Gastrocnemius medialis (tissue), 4 donors: ENCODE measurements around the gene TNFAIP8. TPM values are rescaled to one million over a fixed set of nuclear protein-coding genes. Genes with fewer than 3 reads are reported as not detected.

Experiments used
- ATAC-seq, 2 donors: fragments of 150-250 bp; one replicate each; pipeline ENCODE4 v1.9.1; 2016
- DNase-seq, 2 donors: peaks; one replicate each; pipeline ENCODE4 v3.0.0-alpha.2; 2019
- H3K27ac ChIP-seq, 4 donors: fragments of 200-600 bp; sonication (generic); 1 replicate in 1 of 4; 2 replicates in 3 of 4; pipeline ENCODE4 v1.5.1; 2016 to 2018; ENCODE audit warnings: mild to moderate bottlenecking in 2 of 4, moderate library complexity in 1 of 4
- H3K27me3 ChIP-seq, 3 donors: fragments of 200-600 bp; sonication (generic) in 2 of 3; 1 replicate in 1 of 3; 2 replicates in 2 of 3; pipeline versions ENCODE4 v1.5.1 to v1.6.0; 2016 to 2019; ENCODE audit warnings: mild to moderate bottlenecking in 1 of 3, moderate library complexity in 1 of 3
- H3K36me3 ChIP-seq, 2 donors: fragments of 200-600 bp; sonication (generic) in 1 of 2; one replicate each; pipeline ENCODE4 v1.5.1; 2017 to 2018
- H3K4me1 ChIP-seq, 2 donors: fragments of 200-600 bp; sonication (generic) in 1 of 2; one replicate each; pipeline ENCODE4 v1.5.1; 2016 to 2017; ENCODE audit warnings: mild to moderate bottlenecking in 2 of 2
- H3K4me3 ChIP-seq, 4 donors: fragments of 200-600 bp; sonication (generic) in 3 of 4; 1 replicate in 1 of 4; 2 replicates in 3 of 4; pipeline ENCODE4 v1.5.1; 2016 to 2019; ENCODE audit warnings: mild to moderate bottlenecking in 2 of 4
- H3K9me3 ChIP-seq, 3 donors: fragments of 200-600 bp; sonication (generic) in 2 of 3; 1 replicate in 1 of 3; 2 replicates in 2 of 3; pipeline ENCODE4 v1.5.1; 2016 to 2019
- POLR2A ChIP-seq, 2 donors: fragments of 450-650 bp; IDR thresholded peaks; one replicate each; pipeline ENCODE4 v1.6.1; 2017; ENCODE audit warnings: antibody characterized with exemption in 2 of 2, mild to moderate bottlenecking in 2 of 2, moderate library complexity in 2 of 2
- in situ Hi-C, 4 donors: fragments of 200-750 bp; cut with MboI; loops; one replicate each; pipeline versions ENCODE4 v1.15.0 to v1.8.0; 2017; ENCODE audit warnings: low sequenced_read_pairs in 4 of 4
- intact Hi-C: fragments of 100-400 bp; cut with DNase I; formaldehyde crosslinking; loops from one replicate; pipeline ENCODE4 v1.15.1; 2023; ENCODE audit warnings: low total_unique reads
- total RNA-seq, 4 donors: library from RNA; depleted of rRNA; stranded (reverse); fragments of >200 nt; gene quantifications; one replicate each; pipeline versions ENCODE4 v1.1.0 to v1.2.3, GENCODE V29; 2016
- TF ChIP-seq, protein P1 (sequence below), 5 experiments: fragments of 450-650 bp in 3 of 5; fragments of 200-600 bp in 2 of 5; sonication (generic) in 2 of 5; IDR thresholded peaks in 4 of 5; conservative IDR thresholded peaks in 1 of 5; 1 replicate in 4 of 5; 2 replicates in 1 of 5; pipeline ENCODE4 v1.5.1; 2016 to 2019; ENCODE audit warnings: antibody characterized with exemption in 5 of 5, mild to moderate bottlenecking in 3 of 5, moderate library complexity in 3 of 5

The TNFAIP8 gene
- total RNA-seq, 4 donors from 2014 or later, result 0.20 to 5.8 (median 2.0) TPM

DNA sequence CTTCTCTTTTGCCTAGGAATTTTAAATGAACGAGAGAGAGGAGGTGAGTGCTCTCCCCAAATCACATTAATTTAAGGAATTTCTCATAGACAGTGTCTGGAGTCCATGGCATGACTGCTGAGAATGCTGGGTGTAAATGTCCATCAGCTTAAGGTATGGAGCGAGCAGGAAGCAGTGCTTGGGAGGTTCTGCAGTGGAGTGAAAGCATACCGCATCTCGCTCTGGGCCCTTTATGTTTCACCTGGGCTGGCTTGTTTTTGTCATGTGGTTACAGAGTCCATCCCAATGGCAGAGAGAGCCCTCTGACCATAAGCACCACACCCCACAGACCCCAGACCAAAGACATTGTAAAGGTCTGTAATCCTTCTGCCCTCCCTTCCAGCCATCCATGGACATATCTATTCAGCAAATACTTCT, 20.6 kb upstream of the TNFAIP8 start:
- Histone ChIP-seq H3K27ac (no peak overlapping the region), H3K9me3 (no peaks in the 10 kb centered on the region), H3K36me3 (no peaks in the 10 kb centered on the region), H3K4me3 (no peak overlapping the region), H3K27me3 (no peaks in the 10 kb centered on the region), H3K4me1 (peaks cover 3 to 6% of the 10 kb centered on the region in 2 donors)
- in situ Hi-C loops (no loop called here), intact Hi-C loops (loop anchor here (5.0 kb wide), 1 partner anchor 348 kb away; the partner anchor contains the start of gene DTWD2)
- ATAC-seq (no peak), DNase-seq (no peak)
- no peak for TF ChIP-seq POLR2A (IDR thresholded peaks at IDR 0.05)

DNA sequence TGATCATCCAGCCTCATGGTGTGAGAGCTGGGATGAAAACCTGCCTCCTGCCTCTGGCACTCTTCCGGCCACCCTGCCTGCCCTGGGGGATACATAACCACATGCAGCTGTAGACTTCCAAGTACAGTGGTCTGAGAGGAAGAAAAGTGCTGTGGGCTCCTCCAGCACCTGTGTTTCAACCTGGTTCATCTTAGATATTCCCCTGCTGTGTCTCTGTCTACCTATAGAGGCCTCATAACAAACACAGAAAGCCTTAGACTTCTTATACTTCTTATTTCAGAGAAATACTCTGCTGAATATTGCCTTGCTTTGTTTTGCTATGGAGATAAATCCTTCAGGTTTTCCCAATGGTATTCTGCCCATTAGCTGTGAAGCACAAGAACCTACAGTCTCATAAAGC, 19.6 kb upstream of the TNFAIP8 start:
- Histone ChIP-seq H3K9me3 (no peaks in the 10 kb centered on the region), H3K4me1 (peaks cover 3 to 6% of the 10 kb centered on the region in 2 donors), H3K4me3 (no peak overlapping the region), H3K27ac (no peak overlapping the region), H3K36me3 (no peaks in the 10 kb centered on the region), H3K27me3 (no peaks in the 10 kb centered on the region)
- DNase-seq (no peak), ATAC-seq (no peak)
- in situ Hi-C loops, result no loop called here
- intact Hi-C loops, result loop anchor here (5.0 kb wide), 1 partner anchor 349 kb away; the partner anchor contains the start of gene DTWD2
- TF ChIP-seq, protein P1, sequence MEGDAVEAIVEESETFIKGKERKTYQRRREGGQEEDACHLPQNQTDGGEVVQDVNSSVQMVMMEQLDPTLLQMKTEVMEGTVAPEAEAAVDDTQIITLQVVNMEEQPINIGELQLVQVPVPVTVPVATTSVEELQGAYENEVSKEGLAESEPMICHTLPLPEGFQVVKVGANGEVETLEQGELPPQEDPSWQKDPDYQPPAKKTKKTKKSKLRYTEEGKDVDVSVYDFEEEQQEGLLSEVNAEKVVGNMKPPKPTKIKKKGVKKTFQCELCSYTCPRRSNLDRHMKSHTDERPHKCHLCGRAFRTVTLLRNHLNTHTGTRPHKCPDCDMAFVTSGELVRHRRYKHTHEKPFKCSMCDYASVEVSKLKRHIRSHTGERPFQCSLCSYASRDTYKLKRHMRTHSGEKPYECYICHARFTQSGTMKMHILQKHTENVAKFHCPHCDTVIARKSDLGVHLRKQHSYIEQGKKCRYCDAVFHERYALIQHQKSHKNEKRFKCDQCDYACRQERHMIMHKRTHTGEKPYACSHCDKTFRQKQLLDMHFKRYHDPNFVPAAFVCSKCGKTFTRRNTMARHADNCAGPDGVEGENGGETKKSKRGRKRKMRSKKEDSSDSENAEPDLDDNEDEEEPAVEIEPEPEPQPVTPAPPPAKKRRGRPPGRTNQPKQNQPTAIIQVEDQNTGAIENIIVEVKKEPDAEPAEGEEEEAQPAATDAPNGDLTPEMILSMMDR (IDR thresholded peaks at IDR 0.05 in 4 of 5, conservative IDR thresholded peaks at IDR 0.05 in 1 of 5), result no peak
- no peak for TF ChIP-seq POLR2A (IDR thresholded peaks at IDR 0.05)

DNA sequence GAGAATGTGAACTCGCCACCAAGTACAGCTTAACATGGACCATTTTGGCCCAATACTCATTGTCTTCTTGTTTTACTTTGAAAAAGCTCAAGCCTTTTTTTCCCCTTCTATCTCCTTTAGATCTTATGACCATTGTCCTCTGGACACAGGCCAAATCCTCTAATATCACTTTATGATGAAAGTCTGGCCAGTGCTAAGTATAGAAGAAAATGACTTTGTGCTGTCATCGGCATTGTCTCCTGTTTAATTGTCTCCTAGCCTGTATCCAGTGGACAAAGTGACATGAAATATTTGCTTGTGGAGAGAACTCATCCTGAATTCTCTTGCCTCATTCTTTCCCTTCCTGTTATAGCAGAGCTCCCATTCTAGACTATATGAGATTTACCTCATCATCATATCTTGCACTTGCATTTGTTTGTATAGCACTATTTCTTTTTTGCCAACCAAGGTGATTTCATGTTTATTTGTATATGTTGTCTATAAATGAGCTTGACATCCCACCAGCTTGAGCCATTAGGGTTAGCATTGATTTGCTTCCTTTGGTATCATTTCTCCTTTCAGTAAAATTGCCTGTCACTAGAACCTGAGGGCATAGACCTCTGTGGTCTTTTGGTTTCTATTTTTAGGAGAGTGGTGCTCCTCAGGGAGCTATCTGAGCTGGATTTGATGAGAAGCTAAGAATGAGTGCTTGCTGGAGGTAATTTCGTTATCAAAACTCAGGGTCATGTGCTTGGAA, 18.8 kb upstream of the TNFAIP8 start:
- in situ Hi-C loops, result no loop called here
- TF ChIP-seq, protein P1 (IDR thresholded peaks at IDR 0.05 in 4 of 5, conservative IDR thresholded peaks at IDR 0.05 in 1 of 5), result no peak
- TF ChIP-seq POLR2A (IDR thresholded peaks at IDR 0.05), result no peak
- H3K27me3 ChIP-seq, result no peaks in the 10 kb centered on the region
- ATAC-seq (no peak), DNase-seq (no peak)
- H3K9me3 ChIP-seq, result no peaks in the 10 kb centered on the region
- peaks cover 3 to 6% of the 10 kb centered on the region in 2 donors for H3K4me1 ChIP-seq
- H3K4me3 ChIP-seq, result no peak overlapping the region
- H3K36me3 ChIP-seq, result no peaks in the 10 kb centered on the region
- no peak overlapping the region for H3K27ac ChIP-seq
- intact Hi-C loops, result loop anchor here (5.0 kb wide), 1 partner anchor 350 kb away; the partner anchor contains the start of gene DTWD2

DNA sequence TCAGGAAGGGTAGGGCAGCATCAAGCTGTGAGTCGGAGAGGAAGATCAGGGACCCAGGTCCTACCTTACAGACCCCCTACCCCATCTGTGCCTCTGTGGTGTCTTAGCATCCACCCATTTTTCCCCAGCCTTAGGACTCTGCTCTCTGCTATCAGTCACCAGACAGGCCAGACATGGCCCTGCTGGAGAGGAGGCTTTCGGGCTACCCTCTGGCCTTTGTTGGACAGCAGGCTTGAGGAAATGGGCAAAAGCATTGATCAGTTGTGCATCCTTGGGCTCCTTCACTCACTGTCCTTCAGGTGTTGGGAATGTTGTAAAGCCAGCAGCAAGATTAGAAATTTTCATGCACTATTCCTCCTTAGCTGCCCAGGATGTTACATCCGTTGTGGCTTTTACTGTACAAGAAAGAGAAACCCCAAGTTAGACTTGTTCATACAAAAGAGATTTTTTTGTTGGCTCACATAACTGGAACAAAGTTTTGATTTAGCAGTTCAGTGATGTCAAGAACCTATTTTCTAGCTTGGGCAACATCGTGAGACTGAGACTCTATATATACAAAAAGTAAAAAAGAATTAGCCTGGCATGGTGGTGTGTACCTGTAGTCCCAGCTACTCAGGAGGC, 17.4 kb upstream of the TNFAIP8 start:
- TF ChIP-seq, protein P1 (IDR thresholded peaks at IDR 0.05 in 4 of 5, conservative IDR thresholded peaks at IDR 0.05 in 1 of 5), result no peak
- TF ChIP-seq POLR2A (IDR thresholded peaks at IDR 0.05), result no peak
- Histone ChIP-seq H3K27me3 (no peaks in the 10 kb centered on the region), H3K36me3 (no peaks in the 10 kb centered on the region), H3K27ac (no peak overlapping the region), H3K4me1 (peaks cover 3 to 6% of the 10 kb centered on the region in 2 donors), H3K4me3 (no peak overlapping the region), H3K9me3 (no peaks in the 10 kb centered on the region)
- intact Hi-C loops (loop anchor here (5.0 kb wide), 1 partner anchor 351 kb away; the partner anchor contains the start of gene DTWD2), in situ Hi-C loops (no loop called here)
- ATAC-seq (no peak), DNase-seq (no peak)

DNA sequence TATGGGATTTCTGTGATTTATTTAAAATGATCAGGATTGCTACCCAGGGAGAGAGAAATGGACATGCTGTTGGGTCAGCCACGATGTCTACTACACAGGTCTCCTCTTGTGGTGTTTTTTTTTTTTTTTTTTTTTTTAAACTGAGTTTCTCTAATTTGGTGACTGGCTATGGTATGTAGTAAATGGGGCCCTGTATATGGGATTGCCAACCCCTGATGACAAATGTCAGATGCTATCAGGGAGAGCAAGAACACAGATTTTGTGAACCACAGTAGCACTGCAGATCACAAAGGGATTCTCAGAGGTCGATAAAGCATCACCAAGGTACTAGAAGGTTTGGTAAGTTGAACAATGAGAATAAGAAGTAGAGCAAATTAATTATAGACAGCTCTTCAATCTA, 16.5 kb upstream of the TNFAIP8 start:
- TF ChIP-seq, protein P1 (IDR thresholded peaks at IDR 0.05 in 4 of 5, conservative IDR thresholded peaks at IDR 0.05 in 1 of 5), result no peak
- TF ChIP-seq POLR2A (IDR thresholded peaks at IDR 0.05), result no peak
- Histone ChIP-seq H3K36me3 (no peaks in the 10 kb centered on the region), H3K9me3 (no peaks in the 10 kb centered on the region), H3K27ac (no peak overlapping the region), H3K27me3 (no peaks in the 10 kb centered on the region), H3K4me1 (peaks cover 3 to 6% of the 10 kb centered on the region in 2 donors), H3K4me3 (no peak overlapping the region)
- intact Hi-C loops, result loop anchor here (5.0 kb wide), 1 partner anchor 352 kb away; the partner anchor contains the start of gene DTWD2
- DNase-seq, result no peak
- in situ Hi-C loops, result no loop called here
- no peak for ATAC-seq
